ENCODE results near the gene ANKRD62.

The ANKRD62 gene

GRCh38 chr18:12093520-12094257, at the start of gene ANKRD62:
TSS of gene ANKRD62 (plus strand) at chr18:12093843. CDS start at chr18:12094018, 175 bp downstream.
- DNase-seq = no peak

DNA sequence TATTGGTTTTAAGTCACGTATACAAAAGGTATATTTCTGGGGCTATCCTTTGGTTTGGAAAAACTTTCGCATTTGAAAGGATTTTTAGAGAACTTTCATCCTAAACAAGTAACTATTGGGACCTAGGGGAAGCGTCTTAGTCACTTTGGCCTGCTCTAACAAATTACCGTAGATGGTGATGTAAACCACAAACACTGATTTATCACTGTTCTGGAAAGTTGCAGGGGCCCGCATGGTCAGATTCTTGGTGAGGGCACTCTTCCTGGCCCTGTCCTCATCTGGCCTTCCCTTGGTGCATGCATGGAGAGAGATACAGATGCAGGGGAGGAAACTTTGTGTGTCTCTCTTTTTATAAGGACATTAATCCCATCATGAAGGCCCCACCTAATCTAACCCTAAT, 49.1 kb upstream of the ANKRD62 start:
- no peak for DNase-seq

- DNase-seq = no peak
Observed at GRCh38 chr18:12046046-12046750, 47.4 kb upstream of the ANKRD62 start.

DNA sequence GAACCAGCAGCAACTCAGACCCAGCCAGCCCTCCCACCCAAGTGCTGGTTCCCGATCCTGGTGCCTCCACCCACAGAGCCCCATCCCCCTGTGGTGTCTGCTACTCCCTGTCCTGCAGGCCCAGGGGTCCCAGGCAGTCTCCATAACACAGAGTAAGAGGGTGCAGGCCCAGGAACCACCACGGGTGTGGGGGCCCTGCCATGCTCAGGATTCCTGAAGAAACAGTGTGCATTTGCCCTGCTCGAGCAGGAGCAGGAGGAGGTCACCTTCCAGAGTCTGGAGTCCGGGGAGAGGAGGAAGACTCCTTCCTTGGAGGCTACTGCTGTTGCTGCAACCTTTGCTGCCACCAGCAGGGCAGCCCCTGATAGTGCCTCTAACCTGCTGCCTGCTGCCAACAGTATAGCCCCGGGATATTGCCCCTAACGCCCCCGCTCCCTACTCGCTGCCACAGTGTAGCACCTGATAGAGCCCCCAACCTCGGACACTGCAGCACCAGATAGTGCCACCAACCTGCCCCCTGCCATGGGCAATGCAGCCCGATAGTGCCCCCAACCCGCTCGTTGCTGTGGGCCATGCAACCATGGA, 46.8 kb upstream of the ANKRD62 start:
- DNase-seq = no peak

- DNase-seq = no peak
Observed at GRCh38 chr18:12048010-12048826, 45.4 kb upstream of the ANKRD62 start.

GRCh38 chr18:12048827-12049175, 44.8 kb upstream of the ANKRD62 start:
- DNase-seq = no peak

DNA sequence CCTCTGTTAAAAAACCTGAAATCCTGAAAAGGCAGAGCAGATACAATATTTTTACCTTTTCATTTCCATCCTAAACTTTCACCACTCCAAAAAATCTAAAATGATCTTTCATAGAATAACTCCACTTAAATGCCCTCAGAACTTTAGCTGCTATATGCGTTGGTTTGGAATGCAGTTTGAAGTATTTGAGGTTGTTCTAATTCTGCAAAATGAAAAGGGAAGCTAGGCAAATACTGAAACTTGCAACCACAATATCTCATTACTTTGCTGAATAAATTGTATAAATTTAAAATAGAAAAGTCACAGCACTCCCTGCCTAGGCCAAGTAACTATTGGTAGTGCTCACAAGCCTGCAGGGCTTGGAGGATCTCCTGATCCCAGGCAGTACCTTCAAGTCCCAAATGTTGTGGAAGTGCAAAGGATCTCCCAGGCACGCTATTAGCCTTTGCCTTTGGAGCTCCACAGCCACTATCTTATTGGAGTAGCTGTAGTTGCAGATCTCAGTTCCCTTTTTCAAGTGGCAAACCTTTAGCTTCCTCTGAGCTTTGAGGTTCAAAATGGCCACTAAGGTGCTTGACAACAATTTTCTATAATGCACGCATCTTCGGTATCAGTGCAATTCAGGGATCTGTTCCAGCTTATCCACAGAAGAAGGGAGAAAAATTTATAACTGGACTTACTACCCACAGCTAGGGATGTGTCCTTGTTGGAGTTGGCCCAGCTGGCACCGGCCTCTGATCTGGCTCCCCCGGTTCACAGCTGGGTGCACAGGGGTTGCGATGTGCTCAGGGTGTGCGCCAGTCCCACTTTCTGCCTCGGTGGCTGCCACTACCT, 43.4 kb upstream of the ANKRD62 start:
- no peak for DNase-seq

GRCh38 chr18:12052866-12053265, 40.8 kb upstream of the ANKRD62 start:
- DNase-seq = no peak

DNA sequence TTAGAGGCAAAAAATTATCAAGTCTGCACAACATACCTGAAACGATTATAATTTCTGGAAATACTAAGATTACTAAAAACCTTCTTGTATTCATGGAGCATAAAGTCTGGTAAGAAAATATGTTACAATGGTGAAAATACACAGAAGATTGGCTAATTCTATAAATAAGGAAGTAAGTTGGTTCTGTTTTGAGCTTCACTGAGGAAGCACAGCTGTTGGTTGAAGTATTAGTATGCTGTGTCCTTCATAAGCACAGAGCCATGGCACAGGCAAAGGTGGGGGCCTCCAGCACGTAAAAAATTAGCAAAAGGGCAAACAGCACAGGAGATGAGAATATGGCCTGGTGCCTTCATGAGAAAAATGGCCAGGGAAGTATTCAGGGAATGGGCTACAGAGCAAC, 40.4 kb upstream of the ANKRD62 start:
- no peak for DNase-seq

GRCh38 chr18:12056034-12056883, 37.4 kb upstream of the ANKRD62 start:
- no peak for DNase-seq

GRCh38 chr18:12056884-12057402, 36.7 kb upstream of the ANKRD62 start:
- no peak for DNase-seq

- no peak for DNase-seq
Observed at GRCh38 chr18:12057419-12058039, 36.1 kb upstream of the ANKRD62 start.

DNA sequence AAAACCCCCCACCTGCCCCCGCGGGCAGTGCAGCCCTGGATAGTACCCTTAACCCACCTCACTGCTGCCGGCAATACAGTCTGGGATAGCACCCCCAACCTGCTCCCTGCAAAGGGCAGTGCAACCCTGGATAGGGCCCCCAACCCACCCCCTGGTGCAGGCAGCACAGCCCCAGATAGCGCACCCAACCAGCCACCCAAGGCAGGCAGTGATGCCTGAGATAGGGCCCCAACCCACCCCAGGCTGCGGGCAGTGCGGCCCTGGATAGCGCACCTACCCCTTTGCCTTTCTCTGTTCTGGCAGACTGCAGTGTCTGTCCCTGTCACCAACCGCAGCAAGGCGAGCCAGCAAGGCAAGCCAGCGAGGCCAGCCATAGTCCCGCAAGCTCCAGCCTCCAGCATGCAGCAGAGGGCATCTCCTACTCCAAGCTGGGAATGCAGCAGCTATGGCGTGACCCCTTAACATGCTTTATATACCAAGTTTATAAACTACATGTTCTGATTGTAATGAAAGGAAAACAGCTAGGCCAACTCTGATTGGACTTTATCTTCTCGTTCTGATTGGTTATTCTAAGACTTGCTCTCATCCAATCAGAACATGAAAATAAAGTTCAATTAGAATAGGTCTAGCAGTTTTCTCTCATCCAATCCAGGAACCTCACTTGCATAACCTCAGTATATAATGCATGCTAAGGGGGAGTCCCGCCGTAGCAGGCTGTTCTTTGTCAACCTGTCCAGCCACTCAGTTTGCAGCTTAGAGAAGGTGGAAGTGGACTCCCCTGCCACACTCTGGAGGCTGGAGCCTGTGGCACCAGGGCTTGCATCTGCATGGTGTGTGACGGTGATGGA, 34.1 kb upstream of the ANKRD62 start:
- DNase-seq = no peak

- DNase-seq = no peak
Observed at GRCh38 chr18:12060182-12060870, 33.3 kb upstream of the ANKRD62 start.

DNA sequence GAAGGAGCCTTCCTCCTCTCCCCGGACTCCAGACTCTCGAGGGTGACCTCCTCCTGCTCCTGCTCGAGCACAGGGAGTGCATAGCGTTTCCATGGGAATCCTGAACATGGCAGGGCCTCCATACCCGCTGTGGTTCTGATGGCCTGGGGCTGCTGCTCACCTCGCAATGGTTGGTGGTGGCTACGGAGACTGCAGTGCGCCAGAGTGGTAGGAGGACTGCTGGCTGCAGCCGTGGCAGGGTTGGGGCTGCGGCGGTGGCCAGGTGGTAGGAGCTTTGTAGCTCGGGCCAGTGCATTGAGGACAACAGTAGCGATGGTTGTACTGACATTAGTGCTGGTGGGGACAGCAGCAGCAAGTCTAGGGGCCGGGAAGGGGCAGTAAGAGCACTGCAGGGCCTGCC, 32.0 kb upstream of the ANKRD62 start:
- DNase-seq = no peak

- DNase-seq = no peak
Observed at GRCh38 chr18:12062974-12063373, 30.7 kb upstream of the ANKRD62 start.

DNA sequence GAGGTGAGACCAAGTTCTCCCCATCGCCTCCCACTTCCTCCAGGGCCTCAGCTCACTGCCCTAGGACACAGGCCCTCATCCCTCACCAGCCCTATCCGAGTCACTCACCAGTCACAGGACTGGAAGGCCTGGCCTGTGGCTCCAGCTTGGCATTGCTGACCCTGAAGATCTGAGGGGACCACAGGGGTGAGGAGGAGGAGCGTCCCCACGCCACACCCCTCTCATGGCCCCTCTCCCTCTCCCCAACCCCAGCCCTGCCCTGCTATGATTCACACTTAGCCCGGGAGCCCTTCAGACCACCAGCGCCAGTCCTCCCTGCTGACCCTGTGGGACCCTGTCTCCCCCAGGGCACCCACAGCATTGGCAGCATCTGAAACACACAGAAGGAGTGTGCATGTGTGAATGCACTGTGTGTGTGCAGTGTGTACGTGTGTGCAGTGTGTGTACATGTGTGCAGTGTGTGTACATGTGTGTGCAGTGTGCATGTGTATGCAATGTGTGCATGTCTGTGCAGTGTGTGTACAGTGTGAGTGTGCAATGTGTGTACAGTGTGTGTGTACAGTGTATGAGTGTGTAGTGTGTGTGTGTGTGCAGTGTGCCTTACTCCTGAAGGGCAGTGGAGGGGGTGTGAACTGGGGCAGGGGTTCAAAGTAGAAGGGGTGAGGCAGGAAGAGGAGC, 29.4 kb upstream of the ANKRD62 start:
- no peak for DNase-seq

DNA sequence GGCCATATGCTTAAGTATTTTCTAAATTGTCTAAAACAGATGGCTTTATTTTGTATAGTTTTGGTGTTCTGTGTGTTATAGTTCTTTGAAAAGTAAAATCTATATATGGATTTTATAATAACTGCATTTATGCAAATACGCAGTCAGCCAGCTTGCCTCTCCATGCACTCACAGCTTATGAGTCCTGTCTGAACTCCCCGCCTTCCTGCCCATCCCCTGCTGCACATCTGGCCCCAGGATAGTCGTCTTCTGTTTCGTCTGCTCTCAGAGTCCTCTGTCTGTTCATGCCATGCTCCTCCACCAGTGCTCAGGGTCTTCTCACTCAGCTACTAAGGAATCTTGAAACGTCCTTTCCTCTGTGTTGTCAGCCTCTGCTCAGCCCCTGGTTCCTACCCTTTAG, 28.2 kb upstream of the ANKRD62 start:
- DNase-seq = no peak
